ENCODE results near the gene RGL2. TPM values are rescaled to one million over a fixed set of nuclear protein-coding genes. Genes with fewer than 3 reads are reported as not detected.

The RGL2 gene
- total and polyA plus RNA-seq, 2 of the 13 experiments (the other 11 are each of a cell fraction or from before 2014, with no cell fraction given), result 22.9 to 47.4 TPM

DNA sequence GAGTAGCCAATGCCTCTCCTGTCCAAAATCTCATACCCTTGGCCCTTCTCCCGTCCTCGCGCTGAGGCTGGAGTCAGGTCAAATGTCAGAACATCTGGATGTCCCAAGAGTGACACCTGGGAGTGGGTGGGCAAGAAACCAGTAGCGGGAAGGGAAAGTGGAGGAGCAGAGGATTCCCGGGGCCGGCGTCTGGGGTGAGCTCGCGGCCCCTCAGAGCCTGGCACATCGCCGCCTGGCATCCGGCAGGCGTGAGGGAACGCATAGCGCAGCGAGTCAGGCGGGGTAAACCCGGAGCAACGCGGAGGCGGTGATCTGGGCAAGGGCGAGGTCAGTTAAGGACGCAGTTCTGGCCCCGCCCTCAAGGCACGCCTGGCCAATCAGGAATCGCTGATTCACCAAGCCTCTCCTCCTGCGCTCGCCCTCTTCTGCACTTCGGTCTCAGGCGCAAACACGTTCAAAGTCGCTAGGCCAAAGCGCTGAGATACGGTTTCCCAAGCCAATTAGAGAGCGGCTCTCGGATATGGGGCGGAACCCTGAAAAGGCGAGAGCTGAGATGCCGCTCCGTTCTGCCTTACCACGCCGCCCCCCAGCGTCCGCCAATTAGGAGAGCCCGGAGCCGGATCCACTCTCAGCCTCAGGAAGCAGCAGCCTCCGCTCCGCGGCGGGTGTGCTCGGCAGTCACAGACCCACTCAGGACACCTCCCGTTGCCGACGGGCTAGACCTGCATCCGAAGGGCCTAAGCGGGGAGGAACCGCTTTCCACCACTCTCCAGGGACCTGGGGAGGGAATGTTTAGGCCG lies 49.6 kb downstream of the RGL2 start (continued):
- TF ChIP-seq, protein P1, sequence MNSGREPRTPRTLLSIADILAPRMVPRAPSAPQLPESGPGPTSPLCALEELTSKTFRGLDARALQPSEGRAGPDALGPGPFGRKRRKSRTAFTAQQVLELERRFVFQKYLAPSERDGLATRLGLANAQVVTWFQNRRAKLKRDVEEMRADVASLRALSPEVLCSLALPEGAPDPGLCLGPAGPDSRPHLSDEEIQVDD (CRISPR knock-in tag; IDR thresholded peaks at IDR 0.05; ENCODE audit: borderline replicate concordance), result peak; percentile 30; the same call in 1 of the 2 replicates
- TF ChIP-seq FOSL2 (CRISPR knock-in tag; IDR thresholded peaks at IDR 0.05) (peak; percentile 80), ZNF138 (CRISPR knock-in tag; IDR thresholded peaks at IDR 0.05; ENCODE audit: low read depth) (0 out of 2 replicates have a peak, but pooled peaks have one; percentile 56), ZNF619 (CRISPR knock-in tag; IDR thresholded peaks at IDR 0.05) (peak; percentile 19; the same call in 1 of the 2 replicates), NBN (conservative IDR thresholded peaks at IDR 0.05) (no peak), ZNF224 (CRISPR knock-in tag; IDR thresholded peaks at IDR 0.05) (peak; percentile 75; the same call in 1 of the 2 replicates), ZNF207 (IDR thresholded peaks at IDR 0.05; ENCODE audit: borderline replicate concordance) (no peak), ZNF24 (IDR thresholded peaks at IDR 0.05) (no peak), GFI1 (CRISPR knock-in tag; IDR thresholded peaks at IDR 0.05; ENCODE audit: borderline replicate concordance) (no peak; the same call in 1 of the 2 replicates), ZNF235 (CRISPR knock-in tag; IDR thresholded peaks at IDR 0.05; ENCODE audit: borderline replicate concordance) (0 out of 2 replicates have a peak, but pooled peaks have one; percentile 8), FOXK1 (CRISPR knock-in tag; IDR thresholded peaks at IDR 0.05; ENCODE audit: borderline replicate concordance, low read depth) (no peak), DMAP1 (CRISPR knock-in tag; IDR thresholded peaks at IDR 0.05) (peak; percentile 69), ZMYM2 (CRISPR knock-in tag; IDR thresholded peaks at IDR 0.05) (0 out of 2 replicates have a peak, but pooled peaks have one; percentile 20), ERF (CRISPR knock-in tag; IDR thresholded peaks at IDR 0.05) (peak; percentile 79), ZFY (CRISPR knock-in tag; IDR thresholded peaks at IDR 0.05) (peak; percentile 93), ZNF580 (CRISPR knock-in tag; IDR thresholded peaks at IDR 0.05; ENCODE audit: borderline replicate concordance, low read depth) (peak; percentile 86), EP300 (IDR thresholded peaks at IDR 0.05; ENCODE audit: low read depth in 2 of 2, low read length in 2 of 2) (no peak), EP300 (CRISPR knock-in tag; IDR thresholded peaks at IDR 0.05; ENCODE audit: borderline replicate concordance) (no peak), HOXD1 (CRISPR knock-in tag; IDR thresholded peaks at IDR 0.05) (peak; percentile 69), ATRX (CRISPR knock-in tag; IDR thresholded peaks at IDR 0.05; ENCODE audit: borderline replicate concordance) (no peak)
- TF ChIP-seq, protein P2, sequence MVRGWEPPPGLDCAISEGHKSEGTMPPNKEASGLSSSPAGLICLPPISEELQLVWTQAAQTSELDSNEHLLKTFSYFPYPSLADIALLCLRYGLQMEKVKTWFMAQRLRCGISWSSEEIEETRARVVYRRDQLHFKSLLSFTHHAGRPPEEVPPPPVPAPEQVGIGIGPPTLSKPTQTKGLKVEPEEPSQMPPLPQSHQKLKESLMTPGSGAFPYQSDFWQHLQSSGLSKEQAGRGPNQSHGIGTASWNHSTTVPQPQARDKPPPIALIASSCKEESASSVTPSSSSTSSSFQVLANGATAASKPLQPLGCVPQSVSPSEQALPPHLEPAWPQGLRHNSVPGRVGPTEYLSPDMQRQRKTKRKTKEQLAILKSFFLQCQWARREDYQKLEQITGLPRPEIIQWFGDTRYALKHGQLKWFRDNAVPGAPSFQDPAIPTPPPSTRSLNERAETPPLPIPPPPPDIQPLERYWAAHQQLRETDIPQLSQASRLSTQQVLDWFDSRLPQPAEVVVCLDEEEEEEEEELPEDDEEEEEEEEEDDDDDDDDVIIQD (CRISPR knock-in tag; IDR thresholded peaks at IDR 0.05; ENCODE audit: low read depth), result peak; percentile 13; the same call in 1 of the 2 replicates
- TF ChIP-seq, protein P3, sequence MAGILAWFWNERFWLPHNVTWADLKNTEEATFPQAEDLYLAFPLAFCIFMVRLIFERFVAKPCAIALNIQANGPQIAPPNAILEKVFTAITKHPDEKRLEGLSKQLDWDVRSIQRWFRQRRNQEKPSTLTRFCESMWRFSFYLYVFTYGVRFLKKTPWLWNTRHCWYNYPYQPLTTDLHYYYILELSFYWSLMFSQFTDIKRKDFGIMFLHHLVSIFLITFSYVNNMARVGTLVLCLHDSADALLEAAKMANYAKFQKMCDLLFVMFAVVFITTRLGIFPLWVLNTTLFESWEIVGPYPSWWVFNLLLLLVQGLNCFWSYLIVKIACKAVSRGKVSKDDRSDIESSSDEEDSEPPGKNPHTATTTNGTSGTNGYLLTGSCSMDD (CRISPR knock-in tag; IDR thresholded peaks at IDR 0.05), result no peak
- TF ChIP-seq, protein P4, sequence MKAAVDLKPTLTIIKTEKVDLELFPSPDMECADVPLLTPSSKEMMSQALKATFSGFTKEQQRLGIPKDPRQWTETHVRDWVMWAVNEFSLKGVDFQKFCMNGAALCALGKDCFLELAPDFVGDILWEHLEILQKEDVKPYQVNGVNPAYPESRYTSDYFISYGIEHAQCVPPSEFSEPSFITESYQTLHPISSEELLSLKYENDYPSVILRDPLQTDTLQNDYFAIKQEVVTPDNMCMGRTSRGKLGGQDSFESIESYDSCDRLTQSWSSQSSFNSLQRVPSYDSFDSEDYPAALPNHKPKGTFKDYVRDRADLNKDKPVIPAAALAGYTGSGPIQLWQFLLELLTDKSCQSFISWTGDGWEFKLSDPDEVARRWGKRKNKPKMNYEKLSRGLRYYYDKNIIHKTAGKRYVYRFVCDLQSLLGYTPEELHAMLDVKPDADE (CRISPR knock-in tag; IDR thresholded peaks at IDR 0.05), result no peak; the same call in 1 of the 2 replicates
- TF ChIP-seq, protein P5, sequence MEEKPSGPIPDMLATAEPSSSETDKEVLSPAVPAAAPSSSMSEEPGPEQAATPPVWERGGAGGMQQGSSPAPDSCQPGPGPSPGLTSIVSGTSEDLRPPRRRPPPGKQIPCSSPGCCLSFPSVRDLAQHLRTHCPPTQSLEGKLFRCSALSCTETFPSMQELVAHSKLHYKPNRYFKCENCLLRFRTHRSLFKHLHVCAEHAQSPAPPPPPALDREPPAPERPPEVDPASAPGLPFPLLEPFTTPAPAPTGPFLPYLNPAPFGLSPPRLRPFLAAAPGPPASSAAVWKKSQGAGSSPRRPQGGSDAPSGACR (CRISPR knock-in tag; IDR thresholded peaks at IDR 0.05), result peak; percentile 60; the same call in 1 of the 2 replicates

Data from HepG2 (cell line).